SK-N-SH treated with all-trans-retinoic acid at 6 μM for 48 hours (cell line): ENCODE measurements around the gene MNX1.

Experiments used
- ATAC-seq: fragments of 200-7000 bp; cut with Tn5 transposase; 3 replicates; pipeline ENCODE4 v1.9.1; 2020; ENCODE audit warnings: mild to moderate bottlenecking, moderate library complexity
- ARNTL ChIP-seq: fragments of 450-650 bp; formaldehyde crosslinking; IDR thresholded peaks from 2 replicates; pipeline ENCODE4 v1.5.0; 2020; ENCODE audit warnings: low read depth, mild to moderate bottlenecking, moderate library complexity, borderline replicate concordance
- BACH2 ChIP-seq: fragments of 250-450 bp; sonication (Bioruptor Pico); IDR thresholded peaks from 2 replicates; pipeline ENCODE4 v1.9.0; 2021; ENCODE audit warnings: mild to moderate bottlenecking, borderline replicate concordance
- CREB5 ChIP-seq: fragments of 250-450 bp; sonication (Bioruptor Pico); IDR thresholded peaks from 2 replicates; pipeline ENCODE4 v1.5.1; 2020; ENCODE audit warnings: low read depth, mild to moderate bottlenecking, moderate library complexity
- CSDC2 ChIP-seq: fragments of 250-450 bp; sonication (Bioruptor Pico); IDR thresholded peaks from 2 replicates; pipeline ENCODE4 v1.5.0; 2020; ENCODE audit warnings: mild to moderate bottlenecking, moderate library complexity
- CSRNP3 ChIP-seq: fragments of 250-450 bp; sonication (Bioruptor Pico); IDR thresholded peaks from 2 replicates; pipeline ENCODE4 v1.5.1; 2021; ENCODE audit warnings: mild to moderate bottlenecking, moderate library complexity
- ESRRG ChIP-seq: fragments of 250-450 bp; sonication (Bioruptor Pico); IDR thresholded peaks from 2 replicates; pipeline ENCODE4 v1.6.1; 2021; ENCODE audit warnings: mild to moderate bottlenecking
- GLIS3 ChIP-seq: fragments of 250-450 bp; sonication (Bioruptor Pico); IDR thresholded peaks from 2 replicates; pipeline ENCODE4 v1.5.0; 2020; ENCODE audit warnings: mild to moderate bottlenecking, moderate library complexity
- ISL1 ChIP-seq: fragments of 250-450 bp; sonication (Bioruptor Pico); IDR thresholded peaks from 2 replicates; pipeline ENCODE4 v2.1.2; 2022; ENCODE audit warnings: mild to moderate bottlenecking, moderate library complexity
- OSR1 ChIP-seq: fragments of 250-450 bp; sonication (Bioruptor Pico); IDR thresholded peaks from 2 replicates; pipeline ENCODE4 v1.8.0; 2022; ENCODE audit warnings: moderate library complexity, mild to moderate bottlenecking, inconsistent platforms
- PATZ1 ChIP-seq: fragments of 250-450 bp; sonication (Bioruptor Pico); IDR thresholded peaks from 2 replicates; pipeline ENCODE4 v1.8.0; 2020; ENCODE audit warnings: mild to moderate bottlenecking, moderate library complexity, borderline replicate concordance
- POU6F1 ChIP-seq: fragments of 250-450 bp; sonication (Bioruptor Pico); IDR thresholded peaks from 2 replicates; pipeline ENCODE4 v1.8.0; 2021; ENCODE audit warnings: low read depth, mild to moderate bottlenecking, moderate library complexity, borderline replicate concordance
- PPARA ChIP-seq: fragments of 250-450 bp; sonication (Bioruptor Pico); IDR thresholded peaks from 2 replicates; pipeline ENCODE4 v1.5.0; 2020; ENCODE audit warnings: mild to moderate bottlenecking, borderline replicate concordance
- RARB ChIP-seq: fragments of 250-450 bp; sonication (Bioruptor Pico); IDR thresholded peaks from 2 replicates; pipeline ENCODE4 v1.8.0; 2021; ENCODE audit warnings: mild to moderate bottlenecking, moderate library complexity
- SNAI2 ChIP-seq: fragments of 250-450 bp; sonication (Bioruptor Pico); IDR thresholded peaks from 2 replicates; pipeline ENCODE4 v1.5.0; 2020; ENCODE audit warnings: mild to moderate bottlenecking, moderate library complexity
- TCF4 ChIP-seq: fragments of 250-450 bp; sonication (Bioruptor Pico); IDR thresholded peaks from 2 replicates; pipeline ENCODE4 v1.8.0; 2021; ENCODE audit warnings: mild to moderate bottlenecking, moderate library complexity, borderline replicate concordance
- TOX ChIP-seq: fragments of 250-450 bp; sonication (Bioruptor Pico); IDR thresholded peaks from 2 replicates; pipeline ENCODE4 v1.8.0; 2021; ENCODE audit warnings: mild to moderate bottlenecking, moderate library complexity, borderline replicate concordance
- TSHZ2 ChIP-seq: fragments of 250-450 bp; sonication (Bioruptor Pico); IDR thresholded peaks from 2 replicates; pipeline ENCODE4 v1.5.0; 2020; ENCODE audit warnings: mild to moderate bottlenecking, moderate library complexity
- ZC3H10 ChIP-seq: fragments of 250-450 bp; sonication (Bioruptor Pico); IDR thresholded peaks from 2 replicates; pipeline ENCODE4 v1.5.1; 2021; ENCODE audit warnings: mild to moderate bottlenecking, moderate library complexity
- ZFP3 ChIP-seq: fragments of 250-450 bp; sonication (Bioruptor Pico); IDR thresholded peaks from 2 replicates; pipeline ENCODE4 v1.5.0; 2020; ENCODE audit warnings: mild to moderate bottlenecking, moderate library complexity
- ZFP30 ChIP-seq: fragments of 450-650 bp; formaldehyde crosslinking; IDR thresholded peaks from 2 replicates; pipeline ENCODE4 v1.5.0; 2022; ENCODE audit warnings: mild to moderate bottlenecking, moderate library complexity
- ZNF565 ChIP-seq: fragments of 450-650 bp; formaldehyde crosslinking; conservative IDR thresholded peaks from 2 replicates; pipeline ENCODE4 v1.5.0; 2020; ENCODE audit warnings: low read depth, mild to moderate bottlenecking, moderate library complexity
- ZNF70 ChIP-seq: fragments of 450-650 bp; formaldehyde crosslinking; IDR thresholded peaks from 2 replicates; pipeline ENCODE4 v1.5.0; 2020; ENCODE audit warnings: mild to moderate bottlenecking, moderate library complexity
- ZNF8 ChIP-seq: fragments of 450-650 bp; formaldehyde crosslinking; IDR thresholded peaks from 2 replicates; pipeline ENCODE4 v1.5.0; 2020; ENCODE audit warnings: mild to moderate bottlenecking, moderate library complexity

MNX1 gene

GRCh38 chr7:157012113-157012547 lies 1.7 kb upstream of the MNX1 start (continued):
- TF ChIP-seq TOX (CRISPR knock-in tag): no peak
- no peak for TF ChIP-seq ZC3H10
- TF ChIP-seq CREB5 (CRISPR knock-in tag): no peak
- TF ChIP-seq CSRNP3 (CRISPR knock-in tag): no peak
- TF ChIP-seq GLIS3 (CRISPR knock-in tag): no peak
- TF ChIP-seq TCF4 (CRISPR knock-in tag): no peak
- no peak for TF ChIP-seq RARB (CRISPR knock-in tag)
- TF ChIP-seq ISL1 (CRISPR knock-in tag): no peak

- ATAC-seq: no peak
- no peak for TF ChIP-seq GLIS3 (CRISPR knock-in tag)
- no peak for TF ChIP-seq PATZ1 (CRISPR knock-in tag)
- TF ChIP-seq ZC3H10: no peak
- no peak for TF ChIP-seq ISL1 (CRISPR knock-in tag)
- TF ChIP-seq ESRRG (CRISPR knock-in tag): no peak
- TF ChIP-seq SNAI2: no peak
- TF ChIP-seq PPARA: no peak
- TF ChIP-seq BACH2: no peak
- no peak for TF ChIP-seq CSRNP3 (CRISPR knock-in tag)
- TF ChIP-seq ZFP3: no peak
- no peak for TF ChIP-seq TSHZ2 (CRISPR knock-in tag)
- TF ChIP-seq ARNTL (CRISPR knock-in tag): no peak
- no peak for TF ChIP-seq ZNF70 (CRISPR knock-in tag)
- TF ChIP-seq ZFP30: no peak
- TF ChIP-seq OSR1 (CRISPR knock-in tag): no peak
- no peak for TF ChIP-seq CSDC2 (CRISPR knock-in tag)
- TF ChIP-seq TCF4 (CRISPR knock-in tag): no peak
Observed at GRCh38 chr7:157011333-157012112, 1.1 kb upstream of the MNX1 start.

- no peak for ATAC-seq
- no peak for TF ChIP-seq CSDC2 (CRISPR knock-in tag)
- no peak for TF ChIP-seq ZC3H10
- TF ChIP-seq ISL1 (CRISPR knock-in tag): no peak
- no peak for TF ChIP-seq ZNF565
- TF ChIP-seq ESRRG (CRISPR knock-in tag): no peak
- TF ChIP-seq TOX (CRISPR knock-in tag): no peak
- TF ChIP-seq ZFP3: no peak
- no peak for TF ChIP-seq RARB (CRISPR knock-in tag)
- TF ChIP-seq POU6F1 (CRISPR knock-in tag): no peak
- TF ChIP-seq ARNTL (CRISPR knock-in tag): no peak
- no peak for TF ChIP-seq BACH2
- no peak for TF ChIP-seq PPARA
- no peak for TF ChIP-seq CREB5 (CRISPR knock-in tag)
- no peak for TF ChIP-seq ZNF8 (CRISPR knock-in tag)
- TF ChIP-seq OSR1 (CRISPR knock-in tag): no peak
- TF ChIP-seq TCF4 (CRISPR knock-in tag): no peak
Observed at GRCh38 chr7:157009778-157010587, 480 bp downstream of the MNX1 start.
